HG03139 (cell line): ENCODE results near the gene GCSAML.
"Not testable (repeated sequence)": the region's sequence is repeated elsewhere in the genome, so short reads cannot be mapped to it uniquely, and the experiment has no call there.

ENCODE experiments used
- ATAC-seq: cut with Tn5 transposase; IDR thresholded peaks from one replicate; pipeline ENCODE4 v1.9.1; 2021; ENCODE audit not compliant: unreplicated experiment

Gene GCSAML

GRCh38 chr1:247548769-247549182, at the start of gene GCSAML:
TSS of gene GCSAML (plus strand) at chr1:247549134. CDS start at chr1:247549192, 58 bp downstream.
- no peak for ATAC-seq

- no peak for ATAC-seq
Measured at GRCh38 chr1:247500865-247501264, 48.1 kb upstream of the GCSAML start.

- no peak for ATAC-seq
Measured at GRCh38 chr1:247506831-247507230, 42.1 kb upstream of the GCSAML start.

- no peak for ATAC-seq
Measured at GRCh38 chr1:247517795-247518612, 30.9 kb upstream of the GCSAML start.

- no peak for ATAC-seq
Measured at GRCh38 chr1:247518613-247518891, 30.4 kb upstream of the GCSAML start.

- not testable (repeated sequence) for ATAC-seq
Measured at GRCh38 chr1:247521886-247522285, 27.0 kb upstream of the GCSAML start.

GRCh38 chr1:247528812-247529474, 20.0 kb upstream of the GCSAML start:
- ATAC-seq = no peak

- ATAC-seq = no peak
Measured at GRCh38 chr1:247529771-247530355, 19.1 kb upstream of the GCSAML start.

- ATAC-seq = no peak
Measured at GRCh38 chr1:247530785-247531184, 18.1 kb upstream of the GCSAML start.

- ATAC-seq = no peak
Measured at GRCh38 chr1:247531937-247532336, 17.0 kb upstream of the GCSAML start.

GRCh38 chr1:247535402-247535801, 13.5 kb upstream of the GCSAML start:
- no peak for ATAC-seq

- ATAC-seq = no peak
Measured at GRCh38 chr1:247536340-247536739, 12.6 kb upstream of the GCSAML start, which contains the start of gene OR2C3. TSS of gene OR2C3 (minus strand) at chr1:247536440. CDS start at chr1:247532511, 3,929 bp downstream.

GRCh38 chr1:247538561-247538960, 10.4 kb upstream of the GCSAML start:
- no peak for ATAC-seq

GRCh38 chr1:247539215-247539614, 9.7 kb upstream of the GCSAML start:
- no peak for ATAC-seq

GRCh38 chr1:247540581-247540980, 8.4 kb upstream of the GCSAML start:
- ATAC-seq = no peak

- ATAC-seq = no peak
Measured at GRCh38 chr1:247542811-247543210, 6.1 kb upstream of the GCSAML start.

- no peak for ATAC-seq
Measured at GRCh38 chr1:247548092-247548491, 842 bp upstream of the GCSAML start.

GRCh38 chr1:247551721-247552120, 2.8 kb downstream of the GCSAML start:
- no peak for ATAC-seq

GRCh38 chr1:247552231-247552630, 3.3 kb downstream of the GCSAML start:
- no peak for ATAC-seq

GRCh38 chr1:247557926-247558674, 9.2 kb downstream of the GCSAML start:
- no peak for ATAC-seq

- ATAC-seq = no peak
Measured at GRCh38 chr1:247561711-247562110, 12.8 kb downstream of the GCSAML start.
